ENCODE data around the gene YDJC. TPM values are rescaled to one million over a fixed set of nuclear protein-coding genes. Genes with fewer than 3 reads are reported as not detected.
"Not testable (repeated sequence)": the region's sequence is repeated elsewhere in the genome, so short reads cannot be mapped to it uniquely, and the experiment has no call there.

Gene YDJC
- total and polyA plus RNA-seq, 8 donors: 11.2 to 25.1 (median 14.4) TPM

DNA sequence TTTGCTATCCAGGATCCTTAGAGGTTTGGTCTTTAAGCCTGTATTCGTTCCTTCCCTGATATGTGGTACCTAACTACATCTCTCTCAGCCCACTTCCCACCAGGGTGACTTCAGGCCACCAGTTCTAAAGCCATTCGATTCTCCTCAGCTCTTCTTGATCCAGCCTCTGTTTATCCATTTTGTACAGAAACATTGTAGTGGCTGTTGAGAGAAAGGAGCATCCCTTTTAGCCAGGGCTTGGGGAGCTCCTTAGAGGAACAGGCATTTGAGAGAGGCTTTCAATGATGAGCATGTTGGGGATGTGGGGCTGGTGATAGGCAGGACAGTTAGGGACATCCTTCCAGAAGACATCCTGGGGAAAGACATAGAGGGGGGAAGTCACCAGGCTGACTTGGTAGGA, 44.4 kb downstream of the YDJC start:
- FAIRE-seq (no peak), DNase-seq (no peak), ATAC-seq (no peak)
- Histone ChIP-seq H3K27ac (no peak overlapping the region), H3K9me3 (no peaks in the 10 kb centered on the region), H3K36me3 (no peaks in the 10 kb centered on the region), H3K27me3 (no peaks in the 10 kb centered on the region), H3K4me1 (peaks cover 0 to 11% (median 0%) of the 10 kb centered on the region in 3 donors), H3K4me3 (no peak overlapping the region)
- intact Hi-C loops (cut with DNase I): no loop called here
- 77 to 79% methylated on average over 2 of the region's 2 CpGs for WGBS, 2 donors
- TF ChIP-seq, protein P1, sequence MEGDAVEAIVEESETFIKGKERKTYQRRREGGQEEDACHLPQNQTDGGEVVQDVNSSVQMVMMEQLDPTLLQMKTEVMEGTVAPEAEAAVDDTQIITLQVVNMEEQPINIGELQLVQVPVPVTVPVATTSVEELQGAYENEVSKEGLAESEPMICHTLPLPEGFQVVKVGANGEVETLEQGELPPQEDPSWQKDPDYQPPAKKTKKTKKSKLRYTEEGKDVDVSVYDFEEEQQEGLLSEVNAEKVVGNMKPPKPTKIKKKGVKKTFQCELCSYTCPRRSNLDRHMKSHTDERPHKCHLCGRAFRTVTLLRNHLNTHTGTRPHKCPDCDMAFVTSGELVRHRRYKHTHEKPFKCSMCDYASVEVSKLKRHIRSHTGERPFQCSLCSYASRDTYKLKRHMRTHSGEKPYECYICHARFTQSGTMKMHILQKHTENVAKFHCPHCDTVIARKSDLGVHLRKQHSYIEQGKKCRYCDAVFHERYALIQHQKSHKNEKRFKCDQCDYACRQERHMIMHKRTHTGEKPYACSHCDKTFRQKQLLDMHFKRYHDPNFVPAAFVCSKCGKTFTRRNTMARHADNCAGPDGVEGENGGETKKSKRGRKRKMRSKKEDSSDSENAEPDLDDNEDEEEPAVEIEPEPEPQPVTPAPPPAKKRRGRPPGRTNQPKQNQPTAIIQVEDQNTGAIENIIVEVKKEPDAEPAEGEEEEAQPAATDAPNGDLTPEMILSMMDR (IDR thresholded peaks at IDR 0.05): no peak

DNA sequence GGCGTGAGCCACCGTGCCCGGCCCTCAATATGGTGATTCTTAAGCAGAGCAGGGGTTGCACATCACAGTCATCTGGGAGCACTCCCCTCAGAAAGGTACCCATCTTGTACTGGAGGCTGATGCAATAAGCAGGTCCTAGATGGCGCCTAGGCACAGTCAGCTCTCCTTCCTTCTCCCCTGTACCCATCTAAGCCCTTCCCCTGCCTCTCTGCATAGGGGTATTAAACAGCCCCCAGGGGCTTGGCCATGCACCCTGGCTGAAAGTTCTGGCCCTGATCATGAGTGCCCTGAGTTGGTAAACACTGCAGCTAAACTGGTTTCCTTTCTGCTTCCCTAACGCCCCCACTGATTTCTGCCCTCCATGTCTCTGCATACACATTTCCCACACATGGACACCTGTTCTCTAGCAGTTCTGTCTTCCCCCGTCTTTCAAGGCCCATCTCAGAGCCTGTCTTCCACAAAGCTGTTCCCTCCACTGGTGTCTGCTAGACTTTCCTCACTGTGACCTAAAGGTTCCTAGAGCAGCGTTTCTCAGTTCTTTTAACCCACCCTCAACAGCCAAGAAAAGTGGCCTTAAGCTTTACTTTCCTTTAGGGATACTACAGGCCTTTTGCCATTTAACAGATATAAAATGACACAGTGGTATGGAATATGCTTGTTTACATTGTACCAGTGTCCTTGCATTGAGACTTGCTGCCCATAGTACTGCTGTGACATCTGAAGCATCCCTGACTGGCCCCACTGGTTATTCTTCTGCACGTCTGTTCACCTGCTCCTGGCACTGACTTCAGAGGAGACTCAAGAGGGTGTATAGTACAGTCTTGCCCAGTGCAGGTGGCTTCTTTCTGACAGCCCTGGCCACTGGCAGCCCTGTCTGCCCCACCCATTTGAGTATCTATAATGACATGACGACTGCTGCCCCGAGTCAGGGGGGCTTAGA, 46.8 kb downstream of the YDJC start:
- no peaks in the 10 kb centered on the region for H3K27me3 ChIP-seq
- no peak overlapping the region for H3K27ac ChIP-seq
- TF ChIP-seq, protein P1 (IDR thresholded peaks at IDR 0.05): no peak
- H3K4me1 ChIP-seq: peaks cover 4 to 8% (median 6%) of the 10 kb centered on the region in 3 donors
- no peaks in the 10 kb centered on the region for H3K9me3 ChIP-seq
- FAIRE-seq (no peak), ATAC-seq (peak in 2 of 4 donors; percentile 24), DNase-seq (no peak)
- H3K36me3 ChIP-seq: no peaks in the 10 kb centered on the region
- WGBS, 2 donors: 54 to 58% methylated on average over 10 of the region's 10 CpGs
- no peak overlapping the region for H3K4me3 ChIP-seq
- intact Hi-C loops (cut with DNase I): no loop called here

GRCh38 chr22:21581009-21581713, 48.7 kb downstream of the YDJC start:
- ATAC-seq; H3K27me3 ChIP-seq; H3K4me3 ChIP-seq; H3K4me1 ChIP-seq; DNase-seq; H3K9me3 ChIP-seq; H3K36me3 ChIP-seq; intact Hi-C loops (cut with DNase I); FAIRE-seq; H3K27ac ChIP-seq: not testable (repeated sequence)
- WGBS, 2 donors: 93 to 96% methylated on average over 9 to 10 of the region's 10 CpGs

DNA sequence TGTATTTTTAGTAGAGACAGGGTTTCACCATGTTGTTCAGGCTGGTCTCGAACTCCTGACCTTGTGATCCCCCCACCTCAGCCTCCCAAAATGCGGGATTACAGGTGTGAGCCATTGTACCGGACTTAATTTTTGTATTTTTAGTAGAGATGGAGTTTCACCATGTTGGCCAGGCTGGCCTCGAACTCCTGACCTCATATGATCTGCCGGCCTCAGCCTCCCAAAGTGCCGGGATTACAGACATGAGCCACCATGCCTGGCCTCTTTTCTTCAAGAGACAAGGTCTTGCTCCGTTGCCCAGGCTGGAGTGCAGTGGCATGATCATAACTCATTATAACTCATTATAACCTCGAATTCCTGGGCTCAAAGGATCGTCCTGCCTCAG, 49.2 kb downstream of the YDJC start:
- H3K36me3 ChIP-seq; H3K27ac ChIP-seq; H3K4me1 ChIP-seq; intact Hi-C loops (cut with DNase I); H3K4me3 ChIP-seq; H3K27me3 ChIP-seq; ATAC-seq; FAIRE-seq; H3K9me3 ChIP-seq; DNase-seq: not testable (repeated sequence)
- 92 to 95% methylated on average over 9 of the region's 9 CpGs for WGBS, 2 donors

GRCh38 chr22:21579474-21579851, 50.4 kb downstream of the YDJC start:
- intact Hi-C loops (cut with DNase I): loop anchor here in 1 of 3 donors (5.0 kb wide), 2 partner anchors 33 to 48 kb away; no protein-coding TSS in a partner anchor
- TF ChIP-seq, protein P1 (IDR thresholded peaks at IDR 0.05): no peak
- WGBS, 2 donors: 51 to 53% methylated on average over 6 of the region's 6 CpGs
- ATAC-seq (no peak), FAIRE-seq (no peak), DNase-seq (no peak)
- no peaks in the 10 kb centered on the region for H3K27me3 ChIP-seq
- H3K4me1 ChIP-seq: peaks cover 9 to 13% (median 12%) of the 10 kb centered on the region in 3 donors
- H3K27ac ChIP-seq: no peak overlapping the region
- H3K36me3 ChIP-seq: no peaks in the 10 kb centered on the region
- no peaks in the 10 kb centered on the region for H3K9me3 ChIP-seq
- H3K4me3 ChIP-seq: no peak overlapping the region

Small RNAs within 50 kb of the gene (microRNA-seq; reads per million reads assigned to microRNA genes)
- gene MIR130B (3,641 to 5,150 reads per million in 2 donors), gene MIR301B (10.9 to 35.5 reads per million in 2 donors)

Other genes with a start within 250 kb of the YDJC start
- under 1 TPM in 2 of 6 donors, not detected in 4; 0.14 to 0.22 TPM for gene RIMBP3B, start 246.3 kb downstream of the YDJC start, total RNA-seq
- gene RIMBP3B, start 246.3 kb downstream of the YDJC start, polyA plus RNA-seq: under 1 TPM in 1 of 2 donors, not detected in 1; 0.05 TPM
- gene HIC2, start 212.7 kb downstream of the YDJC start, total RNA-seq: 1 to 10 TPM; 1.8 to 2.7 (median 2.2) TPM
- gene HIC2, start 212.7 kb downstream of the YDJC start, polyA plus RNA-seq: 1 to 10 TPM; 1.5 to 1.9 TPM
- under 1 TPM in 5 of 6 donors, not detected in 1; 0.20 to 0.55 (median 0.51) TPM for gene TMEM191C, start 162.6 kb downstream of the YDJC start, total RNA-seq
- 1 to 10 TPM in 1 of 2 donors, under 1 TPM in 1; 0.68 to 1.8 TPM for gene TMEM191C, start 162.6 kb downstream of the YDJC start, polyA plus RNA-seq
- gene RIMBP3C, start 78.6 kb downstream of the YDJC start, total RNA-seq: under 1 TPM in 5 of 6 donors, not detected in 1; 0.09 to 0.47 (median 0.19) TPM
- under 1 TPM in 1 of 2 donors, not detected in 1; 0.12 TPM for gene RIMBP3C, start 78.6 kb downstream of the YDJC start, polyA plus RNA-seq
- gene UBE2L3, start 62.3 kb downstream of the YDJC start, total RNA-seq: 10 to 100 TPM; 10.9 to 23.5 (median 14.8) TPM
- 10 to 100 TPM; 22.6 to 24.5 TPM for gene UBE2L3, start 62.3 kb downstream of the YDJC start, polyA plus RNA-seq
- gene CCDC116, start 2.7 kb upstream of the YDJC start, total RNA-seq: under 1 TPM in 5 of 6 donors, not detected in 1; 0.12 to 0.34 (median 0.19) TPM
- gene CCDC116, start 2.7 kb upstream of the YDJC start, polyA plus RNA-seq: 1 to 10 TPM; 1.2 to 1.3 TPM
- gene SDF2L1, start 12.3 kb upstream of the YDJC start, total RNA-seq: 10 to 100 TPM; 24.0 to 49.2 (median 33.4) TPM
- 10 to 100 TPM; 33.1 to 47.7 TPM for gene SDF2L1, start 12.3 kb upstream of the YDJC start, polyA plus RNA-seq
- gene PPIL2, start 36.0 kb upstream of the YDJC start, total RNA-seq: 10 to 100 TPM; 21.1 to 33.5 (median 27.7) TPM
- 10 to 100 TPM; 54.2 to 57.0 TPM for gene PPIL2, start 36.0 kb upstream of the YDJC start, polyA plus RNA-seq
- 1 to 10 TPM; 2.0 to 7.2 (median 2.7) TPM for gene YPEL1, start 105.8 kb upstream of the YDJC start, total RNA-seq
- 1 to 10 TPM; 2.4 to 3.1 TPM for gene YPEL1, start 105.8 kb upstream of the YDJC start, polyA plus RNA-seq
- 10 to 100 TPM; 50.6 to 85.7 (median 69.7) TPM for gene MAPK1, start 237.6 kb upstream of the YDJC start, total RNA-seq
- gene MAPK1, start 237.6 kb upstream of the YDJC start, polyA plus RNA-seq: 10 to 100 TPM in 1 of 2 donors, 1 to 10 TPM in 1; 7.0 to 10.9 TPM